Endometrium (tissue), 2 donors: ENCODE data around the gene BRMS1.
A peak's percentile ranks its signal among the peaks of the same experiment; 100 is the strongest.
"Not testable (repeated sequence)": the region's sequence is repeated elsewhere in the genome, so short reads cannot be mapped to it uniquely, and the experiment has no call there.

Experiments
- FAIRE-seq: peaks from 2 replicates; lab custom pipeline; 2012; peaks lifted over from hg19 to GRCh38; lab: Jason Lieb, UNC
- donor health status: control.
- donor health status: control.

The BRMS1 gene

DNA sequence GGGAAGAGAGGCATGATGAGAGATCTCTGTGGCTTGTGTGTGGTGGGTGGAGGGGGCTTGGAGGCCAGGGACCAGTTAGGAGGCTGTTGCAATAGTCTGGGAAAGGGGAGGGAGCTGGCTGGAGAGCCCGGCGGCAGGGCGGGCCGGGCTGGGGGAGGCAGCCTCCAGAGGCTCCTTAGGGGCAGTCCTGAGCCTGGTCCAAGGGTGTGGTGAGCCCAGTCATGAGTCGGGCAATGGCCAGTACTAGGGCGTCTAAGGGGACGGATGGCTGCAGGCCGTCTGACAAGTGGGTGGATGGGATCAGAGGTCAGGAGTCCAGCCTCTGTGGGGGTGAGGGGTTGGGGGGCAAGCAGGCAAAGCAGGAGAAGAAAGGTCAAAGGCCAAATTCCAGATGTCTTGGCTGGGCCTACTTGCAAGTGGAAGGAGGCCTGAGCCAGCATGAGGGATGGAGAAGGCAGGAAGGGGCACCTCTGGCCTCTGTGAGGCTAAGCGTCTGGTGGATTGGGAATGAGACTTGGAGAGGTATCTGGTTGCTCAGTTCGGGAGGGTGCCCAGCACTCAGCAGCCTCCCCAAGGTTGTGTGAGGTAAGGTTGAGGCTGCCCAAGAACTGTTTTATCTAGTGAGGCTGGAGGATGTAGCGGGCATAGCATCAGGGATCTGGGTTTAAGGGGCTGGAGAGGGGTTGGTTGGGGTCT, 22.0 kb downstream of the BRMS1 start:
- FAIRE-seq, result no peak

DNA sequence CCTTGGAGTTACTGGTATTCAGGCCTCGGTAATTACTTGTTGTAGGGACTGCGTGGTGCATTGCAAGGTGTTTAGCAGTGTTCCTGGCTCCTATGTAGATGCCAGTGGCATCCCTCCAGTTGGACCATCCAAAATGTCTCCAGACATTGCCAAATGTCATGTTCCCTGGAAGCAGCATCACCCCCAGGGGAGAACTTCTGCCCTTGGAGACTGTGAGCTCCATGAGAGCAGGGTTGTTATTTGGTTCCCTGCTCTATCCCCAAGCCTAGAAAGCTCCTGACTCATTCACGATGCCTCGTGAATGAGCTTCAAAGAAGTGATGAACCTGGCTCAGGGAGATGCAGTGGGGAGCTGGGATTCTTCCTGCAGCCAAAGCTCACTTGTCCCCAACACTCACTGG, 23.3 kb downstream of the BRMS1 start:
- FAIRE-seq, result no peak

DNA sequence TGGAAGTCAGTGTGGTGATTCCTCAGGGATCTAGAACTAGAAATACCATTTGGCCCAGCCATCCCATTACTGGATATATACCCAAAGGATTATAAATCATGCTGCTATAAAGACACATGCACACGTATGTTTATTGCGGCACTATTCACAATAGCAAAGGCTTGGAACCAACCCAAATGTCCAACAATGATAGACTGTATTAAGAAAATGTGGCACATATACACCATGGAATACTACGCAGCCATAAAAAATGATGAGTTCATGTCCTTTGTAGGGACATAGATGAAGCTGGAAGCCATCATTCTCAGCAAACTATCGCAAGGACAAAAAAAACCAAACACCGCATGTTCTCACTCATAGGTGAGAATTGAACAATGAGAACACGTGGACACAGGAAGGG, 24.2 kb downstream of the BRMS1 start:
- FAIRE-seq, result not testable (repeated sequence)

DNA sequence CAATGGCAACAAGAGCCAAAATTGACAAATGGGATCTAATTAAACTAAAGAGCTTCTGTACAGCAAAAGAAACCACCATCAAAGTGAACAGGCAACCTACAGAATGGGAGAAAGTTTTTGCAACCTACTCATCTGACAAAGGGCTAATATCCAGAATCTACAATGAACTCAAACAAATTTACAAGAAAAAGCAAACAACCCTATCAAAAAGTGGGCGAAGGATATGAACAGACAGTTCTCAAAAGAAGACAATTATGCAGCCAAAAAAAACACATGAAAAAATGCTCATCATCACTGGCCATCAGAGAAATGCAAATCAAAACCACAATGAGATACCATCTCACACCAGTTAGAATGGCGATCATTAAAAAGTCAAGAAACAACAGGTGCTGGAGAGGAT, 24.6 kb downstream of the BRMS1 start:
- not testable (repeated sequence) for FAIRE-seq

DNA sequence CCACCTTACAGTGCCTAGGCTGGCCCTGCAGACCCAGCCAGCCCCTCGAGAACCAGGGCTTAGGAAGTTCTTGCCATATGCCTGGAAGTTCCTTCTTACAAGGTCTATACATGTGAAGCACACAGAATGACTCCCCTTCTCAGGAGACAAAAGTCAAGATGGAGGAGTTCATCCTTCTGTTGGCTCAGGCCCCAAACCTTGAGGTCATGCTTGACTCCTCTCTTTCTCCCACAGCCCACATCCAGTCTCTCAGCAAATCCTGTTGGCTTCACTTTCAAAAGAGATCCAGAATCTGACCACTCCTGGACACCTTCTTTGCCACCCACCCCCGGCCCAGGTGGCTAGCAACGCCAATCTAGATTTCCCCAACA, 26.3 kb downstream of the BRMS1 start:
- no peak for FAIRE-seq

DNA sequence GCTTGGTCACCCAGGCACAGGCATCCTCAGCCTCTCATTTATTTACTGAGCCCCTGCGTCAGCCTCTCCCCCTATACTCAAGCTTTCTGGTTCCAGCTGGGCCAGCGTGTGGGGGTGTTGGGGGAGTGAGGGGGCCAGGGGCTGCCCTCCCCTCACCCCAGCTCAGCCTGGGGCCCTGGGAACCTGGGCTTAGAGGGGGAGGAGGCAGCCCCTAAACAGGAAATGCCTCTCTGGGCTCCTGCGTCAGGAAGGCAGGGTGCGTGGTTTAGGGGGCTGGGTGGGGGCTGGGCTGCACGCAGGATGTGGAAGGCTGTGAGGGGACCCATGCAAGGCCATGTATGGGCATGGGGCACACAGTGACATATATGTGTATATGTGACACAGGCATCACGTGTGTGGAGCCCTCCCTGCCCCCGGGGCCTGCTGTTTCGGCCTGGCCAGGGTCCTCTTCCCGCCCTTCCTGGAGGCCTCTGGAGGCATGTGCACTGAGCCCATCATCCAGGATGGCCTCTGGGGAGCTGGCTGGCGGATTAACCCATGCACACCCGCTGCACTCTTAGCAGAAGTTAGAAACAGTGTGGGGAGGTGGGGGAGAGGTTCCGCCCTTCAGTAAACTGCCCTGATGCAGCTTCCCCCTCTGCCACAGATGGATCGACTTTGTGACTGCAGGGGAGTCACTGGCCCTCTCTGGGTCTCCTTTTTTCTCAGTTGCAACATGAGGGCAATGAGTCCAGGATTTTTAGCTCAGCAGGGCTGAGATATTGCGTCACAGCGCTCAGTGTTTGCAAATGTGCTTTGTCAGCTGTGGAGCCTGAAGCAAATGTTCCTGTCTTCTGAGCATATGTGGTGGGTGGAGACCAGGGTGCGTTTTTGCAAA, 26.9 kb downstream of the BRMS1 start:
- FAIRE-seq, result no peak

DNA sequence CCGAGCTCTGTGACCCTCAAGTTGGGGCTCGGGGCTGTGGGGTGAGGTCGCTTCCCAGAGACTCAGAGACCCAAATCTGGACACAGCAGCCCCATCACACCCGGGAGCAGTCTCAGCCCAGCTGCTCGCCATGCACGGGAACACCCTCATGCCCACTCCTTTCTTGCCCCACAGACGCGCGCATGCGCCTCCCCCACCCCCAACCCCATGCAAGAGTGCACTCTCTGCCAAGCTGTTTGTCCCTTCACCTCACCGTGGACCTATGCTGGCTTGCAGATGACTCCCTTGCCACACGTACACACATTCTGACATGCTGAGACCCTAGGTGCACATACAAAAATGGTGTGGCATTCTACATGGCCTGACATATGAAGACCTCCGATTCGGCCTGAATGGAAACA, 27.6 kb downstream of the BRMS1 start:
- no peak for FAIRE-seq

DNA sequence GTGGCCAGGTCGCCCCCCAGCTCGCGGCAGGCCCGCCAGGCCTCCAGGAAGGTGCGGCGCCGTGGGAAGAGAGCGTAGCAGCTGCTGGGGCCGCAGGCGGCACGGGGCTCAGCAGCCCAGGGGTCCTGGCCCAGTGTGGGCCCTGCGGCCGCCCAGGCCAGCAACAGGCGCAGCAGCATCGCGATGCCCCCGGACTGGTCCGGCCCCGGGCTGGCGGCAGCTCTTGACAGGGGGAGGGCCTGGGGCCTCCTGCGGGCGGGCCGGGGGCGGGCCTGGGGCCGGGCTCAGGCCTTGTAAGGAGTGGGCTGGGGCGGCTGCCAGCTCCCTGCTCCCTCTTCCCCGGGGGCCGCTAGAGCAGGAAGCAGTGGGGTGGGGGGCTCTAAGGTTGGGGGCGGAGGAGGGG, 28.1 kb downstream of the BRMS1 start, which contains the start of gene CD248:
CD248 (minus strand) TSS at position 196 of the 403 bp plus-strand sequence; CDS start at position 179, 17 bp downstream.
- no peak for FAIRE-seq

DNA sequence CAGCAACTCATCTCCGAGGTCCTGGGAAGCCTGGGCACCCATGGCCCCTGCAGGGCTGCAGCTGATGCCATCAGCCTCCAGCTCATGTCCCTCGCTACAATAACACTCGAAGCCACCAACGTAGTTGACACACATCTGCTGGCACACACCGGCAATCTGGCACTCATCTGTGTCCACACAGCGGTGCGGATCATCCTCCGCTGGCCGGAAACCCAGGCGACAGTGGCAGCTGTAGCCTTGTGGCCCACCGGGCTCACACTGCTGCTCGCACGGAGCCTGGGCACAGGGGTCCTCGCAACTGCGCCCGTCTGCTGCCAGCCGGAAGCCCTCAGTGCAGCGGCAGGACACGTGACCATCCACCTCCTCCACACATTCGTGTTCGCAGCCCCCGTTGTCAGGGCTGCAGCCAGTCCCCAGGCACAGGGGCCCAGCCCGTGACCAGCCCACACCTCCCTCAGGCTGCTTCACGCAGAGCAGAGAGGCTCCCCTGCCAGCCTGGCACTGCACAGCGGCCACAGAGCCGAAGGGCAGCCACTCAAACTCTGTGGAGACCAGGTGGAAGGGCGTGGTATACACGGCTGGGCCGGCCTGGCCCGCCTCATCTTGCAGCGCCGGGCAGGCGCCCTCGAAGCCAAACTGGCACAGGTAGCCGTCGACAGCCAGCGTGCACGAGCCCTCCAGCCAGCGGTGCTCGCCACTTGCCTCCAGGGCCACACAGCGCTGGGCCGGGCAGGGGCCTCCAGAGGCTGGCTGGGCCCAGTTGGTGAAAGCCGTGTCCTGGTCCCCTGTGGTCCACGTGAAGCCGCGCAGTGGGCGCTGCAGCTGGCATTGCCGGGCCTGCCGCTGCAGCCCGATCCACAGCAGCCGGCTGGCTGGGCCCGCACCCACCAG, 28.7 kb downstream of the BRMS1 start:
- FAIRE-seq, result no peak

DNA sequence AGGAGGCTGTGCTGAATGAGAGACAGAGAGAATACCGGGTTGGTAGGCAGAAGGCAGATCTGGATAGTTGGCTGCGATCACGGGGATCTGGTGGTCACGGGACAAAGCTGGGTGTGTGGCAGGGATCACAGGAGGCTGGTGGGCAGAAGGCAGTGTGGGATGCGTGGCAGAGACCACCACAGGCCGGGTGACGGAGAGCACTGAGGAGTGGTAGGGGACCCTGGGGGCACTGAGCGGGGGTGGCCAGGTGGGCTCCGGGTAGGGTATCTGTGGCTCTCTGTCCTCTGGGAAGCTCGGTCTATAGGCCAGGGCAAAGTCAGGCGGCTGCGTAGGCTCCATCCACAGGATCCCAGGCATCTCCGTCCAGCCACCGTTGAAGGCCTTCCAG, 29.4 kb downstream of the BRMS1 start:
- no peak for FAIRE-seq

DNA sequence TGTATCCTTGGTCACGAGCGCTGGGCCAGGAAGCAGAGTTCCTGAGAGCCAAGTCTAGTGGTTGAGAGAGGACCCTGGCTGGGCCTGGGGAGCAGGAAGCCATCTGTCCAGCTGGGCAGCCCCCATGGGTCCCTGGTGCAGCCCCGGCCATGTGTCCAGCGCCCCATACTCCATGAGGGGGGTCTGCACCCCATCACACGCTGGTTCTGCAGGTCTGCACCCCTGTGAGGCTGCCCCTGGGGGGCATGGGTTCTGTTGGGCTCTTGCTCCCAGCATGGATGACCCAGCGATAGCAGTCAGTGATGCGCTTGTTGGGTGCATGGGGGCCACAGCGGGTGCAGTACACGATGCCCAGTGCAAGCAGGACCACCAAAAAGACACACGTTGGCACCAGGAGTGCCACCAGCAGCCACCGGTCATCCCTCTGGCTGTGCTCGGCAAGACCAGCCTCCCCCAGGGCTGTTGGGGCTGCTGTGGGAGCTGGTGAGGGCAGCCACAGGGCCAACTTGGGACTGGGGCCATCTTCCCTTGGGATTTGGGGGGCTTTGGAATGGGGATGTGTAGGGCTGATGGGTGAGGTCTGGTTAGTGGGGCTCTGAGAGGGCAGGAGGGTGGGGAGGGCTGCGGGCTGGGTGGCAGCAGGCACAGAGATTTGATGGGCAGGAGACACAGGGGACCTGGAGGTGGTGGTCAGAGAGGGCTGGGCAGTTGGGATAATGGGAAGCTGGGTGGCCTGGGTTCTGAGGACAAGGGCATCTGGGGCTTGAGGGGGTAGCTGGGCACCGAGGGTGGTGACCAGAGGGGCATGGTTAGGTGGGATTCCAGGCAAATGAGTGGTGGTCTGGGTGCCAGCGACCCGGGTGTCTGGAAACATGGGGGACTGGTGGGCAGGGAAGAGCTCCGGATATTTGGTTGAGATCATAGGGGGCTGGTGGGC, 30.1 kb downstream of the BRMS1 start:
- FAIRE-seq, result no peak

DNA sequence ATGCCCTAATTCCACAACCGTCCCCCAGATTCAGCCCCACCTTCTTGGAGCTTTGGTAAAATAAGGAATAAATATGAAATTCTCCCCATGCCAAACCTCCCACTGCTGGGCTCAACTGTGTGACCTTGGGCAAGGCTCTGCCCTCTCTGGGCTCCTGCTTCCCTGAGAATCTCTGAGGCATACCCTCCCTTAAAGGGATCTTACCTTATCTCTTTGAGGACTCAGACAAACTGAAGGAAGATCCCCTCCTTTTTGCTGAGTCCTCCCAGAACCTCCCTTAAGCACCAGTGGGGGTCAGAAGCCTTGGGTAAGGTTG, 30.8 kb downstream of the BRMS1 start:
- no peak for FAIRE-seq

DNA sequence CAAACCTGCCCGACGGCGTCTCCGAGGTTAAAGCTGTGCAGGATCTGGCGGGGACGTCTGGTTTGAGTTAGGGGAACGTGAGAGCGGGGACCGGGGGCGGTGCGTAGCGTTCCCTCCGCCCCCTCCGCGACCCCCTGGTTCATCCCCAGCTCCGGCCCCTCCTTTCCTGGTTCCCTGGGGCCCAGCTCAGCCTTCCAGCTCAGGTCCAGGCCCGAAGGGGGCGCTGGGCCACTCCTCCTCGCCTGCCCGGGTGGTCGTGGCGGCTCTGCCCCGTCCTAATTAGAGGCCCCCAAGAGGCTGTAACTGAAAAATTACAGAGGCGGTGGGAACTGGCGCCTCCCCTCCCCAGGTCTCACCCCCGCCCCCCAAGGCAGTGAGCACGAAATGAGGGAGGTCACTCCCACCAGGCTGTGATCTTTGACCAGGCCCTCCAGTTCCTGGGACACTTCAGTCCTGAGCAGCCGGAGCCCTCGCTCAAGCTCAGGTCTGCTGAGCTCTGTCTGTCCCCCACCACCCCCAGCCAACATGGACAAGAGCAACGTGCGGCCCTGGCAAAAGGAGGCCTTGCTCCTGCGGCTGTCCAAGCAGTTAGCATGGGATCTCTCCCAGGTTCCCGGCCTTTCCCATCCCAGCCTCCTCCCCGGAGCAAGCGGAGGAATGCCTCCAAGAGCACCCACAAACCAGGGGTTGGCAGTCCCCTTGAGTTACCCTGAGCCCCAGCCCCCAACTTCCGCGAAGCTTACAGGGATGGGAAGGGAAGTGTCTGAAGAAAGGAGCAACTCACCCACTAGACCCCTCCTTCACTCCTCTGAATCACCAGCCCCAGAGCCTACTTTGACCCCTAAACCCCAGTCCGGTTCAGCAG, 31.4 kb downstream of the BRMS1 start:
- no peak for FAIRE-seq

DNA sequence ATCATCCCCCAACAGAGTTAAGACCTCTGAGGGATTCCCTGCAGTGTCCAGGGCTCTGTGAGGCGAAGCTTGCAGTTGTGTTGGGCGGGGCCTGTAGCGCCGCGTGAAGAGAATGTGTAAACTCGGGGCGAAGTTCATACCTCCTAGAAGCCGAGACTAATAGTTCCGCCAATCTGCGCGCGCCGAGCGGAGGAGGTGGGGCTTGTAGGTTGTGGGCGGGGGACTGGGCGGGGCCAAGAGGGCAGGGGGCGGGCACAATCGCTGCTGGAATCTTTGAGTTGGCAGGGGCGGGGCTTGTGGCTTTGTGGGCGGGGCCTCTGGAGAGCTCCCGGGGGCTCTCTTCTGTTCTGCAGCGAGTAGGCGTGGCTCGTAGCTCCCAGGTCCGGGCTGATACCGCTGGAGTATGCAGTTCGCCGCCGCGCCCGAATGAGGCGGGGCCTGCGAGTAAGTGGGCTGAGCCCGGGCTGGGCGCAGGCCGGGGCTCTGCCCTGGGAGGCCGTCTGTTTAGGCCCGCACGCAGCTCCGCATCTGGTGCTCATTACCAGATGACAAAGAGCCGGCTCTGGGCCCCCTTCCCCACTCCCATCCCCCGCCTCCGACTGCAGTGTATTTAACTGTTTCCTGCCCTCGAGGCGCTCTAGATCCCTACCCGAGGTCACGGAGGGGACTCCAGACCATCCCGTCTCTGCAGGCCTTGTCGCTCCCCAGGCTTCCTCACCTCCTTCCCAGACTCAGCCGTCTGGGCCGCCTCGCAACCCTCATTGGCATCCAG, 32.2 kb downstream of the BRMS1 start:
- peak; percentile 58 for FAIRE-seq

DNA sequence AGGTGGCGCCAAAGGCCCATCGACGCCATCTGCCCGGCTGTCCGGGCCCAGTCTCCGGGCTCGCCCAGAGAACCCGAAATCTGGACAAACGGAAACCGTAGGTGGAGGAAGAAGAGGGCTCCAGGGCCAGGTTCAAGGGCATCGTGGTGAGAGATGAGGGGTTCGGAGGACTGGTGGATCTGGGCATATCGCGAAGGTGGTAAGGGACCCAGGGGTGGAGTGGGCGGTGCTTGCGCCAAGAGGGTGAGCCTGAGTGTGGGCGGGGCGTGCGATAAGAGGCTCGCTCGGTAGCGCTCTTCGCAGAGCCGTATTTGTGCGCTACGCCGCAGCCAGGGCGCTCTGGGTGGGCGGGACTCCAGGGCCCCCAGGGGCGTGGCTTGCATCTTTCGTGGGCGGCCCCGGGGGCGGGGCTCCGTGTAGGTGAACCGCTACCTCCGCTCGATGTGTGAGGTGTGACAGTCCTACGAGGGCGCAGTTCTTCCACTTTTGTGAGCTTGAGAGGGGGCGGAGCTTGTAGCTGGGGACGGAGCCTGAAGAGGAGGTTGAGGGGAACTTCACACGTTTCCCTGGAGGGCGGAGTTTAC, 32.8 kb downstream of the BRMS1 start:
- FAIRE-seq, result no peak

DNA sequence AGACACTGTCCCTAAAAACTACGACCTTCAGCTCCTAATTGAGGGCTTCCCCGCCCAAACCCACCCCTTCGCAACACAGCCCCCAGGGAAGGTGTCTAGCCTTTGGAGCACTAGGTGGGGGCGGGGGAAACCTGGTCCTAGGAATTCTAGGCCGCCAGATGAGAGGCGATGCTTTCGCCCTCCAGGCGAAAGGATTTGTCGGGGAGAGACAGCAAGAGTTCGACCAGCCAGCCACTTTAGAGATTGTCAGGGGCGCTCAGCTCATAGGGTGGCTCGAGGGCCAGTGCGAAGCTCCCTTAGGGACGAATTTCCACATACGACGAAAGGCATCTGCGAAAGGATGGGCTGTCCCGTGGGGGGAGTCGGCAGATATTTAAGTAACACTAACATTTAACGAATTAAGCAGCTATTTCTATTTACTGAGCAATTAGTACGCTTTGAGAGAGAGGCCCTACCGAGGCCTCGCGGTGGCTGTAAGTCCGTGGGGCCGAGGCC, 33.4 kb downstream of the BRMS1 start:
- FAIRE-seq, result peak; percentile 74

DNA sequence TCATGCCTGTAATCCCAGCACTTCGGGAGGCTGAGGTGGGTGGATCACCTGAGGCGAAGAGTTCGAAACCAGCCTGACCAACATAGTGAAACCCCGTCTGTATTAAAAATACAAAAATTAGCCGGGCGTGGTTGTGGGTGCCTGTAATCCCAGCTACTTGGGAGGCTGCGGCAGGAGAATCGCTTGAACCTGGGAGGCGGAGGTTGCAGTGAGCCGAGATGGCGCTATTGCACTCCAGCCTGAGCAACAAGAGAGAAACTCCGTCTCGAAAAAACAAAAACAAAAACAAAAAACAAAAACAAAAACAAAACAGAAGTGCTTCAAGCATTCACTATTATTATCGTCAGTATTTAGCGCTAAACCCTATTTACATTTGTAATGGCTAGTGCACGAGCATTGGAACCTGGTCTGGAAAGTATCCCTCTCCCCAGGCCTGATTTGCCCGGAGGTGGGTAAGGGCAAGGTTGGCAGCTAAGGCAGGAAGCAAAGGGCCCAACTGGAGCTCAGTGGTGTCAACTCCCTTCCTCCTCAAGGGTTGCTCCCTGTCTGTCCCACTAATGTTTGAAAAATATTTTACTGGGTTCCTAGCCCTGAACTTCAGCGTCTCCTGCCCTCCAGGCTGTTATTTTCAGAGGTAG, 34.0 kb downstream of the BRMS1 start:
- not testable (repeated sequence) for FAIRE-seq

DNA sequence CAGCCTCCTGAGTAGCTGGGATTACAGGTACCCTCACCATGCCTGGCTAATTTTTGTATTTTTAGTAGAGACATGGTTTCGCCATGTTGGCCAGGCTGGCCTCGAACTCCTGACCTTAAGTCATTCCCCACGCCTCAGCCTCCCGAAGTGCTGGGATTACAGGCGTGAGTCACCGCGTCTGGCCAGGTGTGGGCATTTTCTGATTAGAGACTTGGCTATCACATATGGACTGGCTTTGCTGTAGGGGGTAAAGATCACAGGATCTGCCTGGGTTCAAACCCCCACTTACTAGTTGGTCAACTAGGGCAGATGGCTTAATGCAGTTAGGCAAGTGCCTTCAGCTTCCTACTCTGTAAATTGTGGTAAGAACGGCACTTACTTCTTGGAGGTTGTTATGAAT, 34.6 kb downstream of the BRMS1 start:
- FAIRE-seq, result no peak

DNA sequence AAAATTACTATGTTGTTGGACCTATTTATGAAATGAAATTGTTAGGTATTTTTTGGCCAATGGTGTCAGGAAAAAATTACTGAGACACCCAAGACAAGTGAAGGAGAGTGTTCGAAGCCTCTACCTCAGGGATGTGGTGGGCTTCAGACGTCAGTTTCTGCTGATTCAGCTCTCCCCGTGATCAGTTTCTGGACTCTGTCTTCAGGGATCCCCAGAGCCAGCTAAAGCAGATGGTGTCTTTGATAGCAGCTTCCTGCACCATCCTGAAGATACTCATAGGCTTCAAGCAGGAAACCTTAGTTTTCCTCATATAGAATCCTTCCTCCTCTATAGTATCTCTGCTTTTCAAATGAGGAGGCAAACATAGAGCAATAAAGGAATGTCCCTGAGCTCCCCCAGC, 35.4 kb downstream of the BRMS1 start:
- FAIRE-seq, result no peak
